Pons (tissue), 1 donor: Measurements from ENCODE around the gene FFAR2.

Source experiments
- DNase-seq: peaks from one replicate; pipeline ENCODE4 v3.0.0-alpha.2; 2016; ENCODE audit warnings: low spot score

Gene FFAR2

DNA sequence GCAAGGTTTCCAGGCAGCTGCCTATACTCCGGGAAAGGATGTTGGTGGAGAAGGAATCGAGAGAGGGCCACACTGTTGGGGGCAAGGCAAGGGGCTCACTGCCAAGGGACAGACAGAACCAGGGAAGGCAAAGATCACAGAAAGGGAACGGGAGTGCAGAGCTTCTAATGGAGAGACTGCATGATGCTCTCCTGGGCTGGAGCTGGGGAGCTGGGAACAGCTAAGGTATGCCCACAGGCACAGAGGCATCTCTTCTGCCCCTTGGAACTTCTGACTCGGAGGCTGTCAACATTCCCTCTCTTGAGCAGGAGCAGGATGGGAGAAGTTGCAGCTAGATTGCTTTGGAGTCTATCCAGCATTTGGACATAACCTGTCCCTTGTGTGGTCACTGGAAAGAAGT, 22.4 kb upstream of the FFAR2 start:
- DNase-seq = no peak

DNA sequence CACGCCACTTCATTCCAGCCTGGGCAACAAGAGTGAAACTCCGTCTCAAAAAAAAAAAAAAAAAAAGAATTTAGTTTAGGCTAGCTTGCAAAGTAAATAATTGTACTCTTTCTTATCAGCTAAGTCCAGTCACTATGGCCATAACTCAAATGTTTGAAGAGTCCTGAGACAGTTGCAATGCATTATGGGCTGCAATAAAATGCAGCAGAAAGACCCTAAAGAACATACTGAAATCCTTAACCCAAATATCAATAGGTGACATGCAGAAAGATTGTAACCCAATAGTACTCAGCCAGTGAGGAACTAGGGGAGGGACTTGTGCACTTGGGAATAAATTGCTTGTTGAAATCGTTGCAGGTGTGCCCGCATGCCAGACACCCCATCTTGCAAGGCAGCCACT, 20.9 kb upstream of the FFAR2 start:
- no peak for DNase-seq

GRCh38 chr19:35429698-35430408, 18.2 kb upstream of the FFAR2 start:
- no peak for DNase-seq

DNA sequence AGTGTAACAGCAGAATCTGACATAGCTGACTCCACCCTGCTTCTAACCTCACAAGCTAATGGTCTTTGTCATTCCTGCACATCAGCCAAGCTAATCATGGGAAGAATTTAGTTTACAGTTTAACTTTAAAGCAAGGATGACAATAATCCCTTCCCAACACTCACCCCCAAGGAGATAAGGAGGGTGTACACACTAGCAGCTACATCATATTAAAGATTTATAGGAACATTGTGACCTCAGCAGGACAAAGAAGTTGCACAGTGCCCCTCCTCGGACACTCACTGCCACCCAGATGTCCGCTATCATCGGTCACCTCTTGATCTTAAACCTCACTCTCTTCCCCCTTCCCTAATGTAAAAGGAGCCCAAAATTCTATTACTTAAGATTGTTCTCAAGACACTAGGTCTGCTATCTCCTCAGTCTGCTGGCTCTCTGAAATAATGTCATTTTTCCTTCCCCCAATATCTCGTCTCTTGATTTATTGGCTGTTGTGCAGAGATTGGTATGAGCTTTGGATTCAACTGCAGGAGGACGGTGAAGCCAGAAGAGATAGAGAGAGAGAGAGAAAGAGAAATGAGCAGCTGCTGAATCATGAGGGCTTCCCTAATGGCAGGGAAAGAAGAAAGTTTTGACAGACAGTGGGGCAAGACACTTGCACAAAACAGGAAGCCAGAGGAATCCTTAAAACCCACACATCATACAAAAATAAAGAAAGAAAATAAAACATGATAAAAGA, 17.5 kb upstream of the FFAR2 start:
- no peak for DNase-seq

DNA sequence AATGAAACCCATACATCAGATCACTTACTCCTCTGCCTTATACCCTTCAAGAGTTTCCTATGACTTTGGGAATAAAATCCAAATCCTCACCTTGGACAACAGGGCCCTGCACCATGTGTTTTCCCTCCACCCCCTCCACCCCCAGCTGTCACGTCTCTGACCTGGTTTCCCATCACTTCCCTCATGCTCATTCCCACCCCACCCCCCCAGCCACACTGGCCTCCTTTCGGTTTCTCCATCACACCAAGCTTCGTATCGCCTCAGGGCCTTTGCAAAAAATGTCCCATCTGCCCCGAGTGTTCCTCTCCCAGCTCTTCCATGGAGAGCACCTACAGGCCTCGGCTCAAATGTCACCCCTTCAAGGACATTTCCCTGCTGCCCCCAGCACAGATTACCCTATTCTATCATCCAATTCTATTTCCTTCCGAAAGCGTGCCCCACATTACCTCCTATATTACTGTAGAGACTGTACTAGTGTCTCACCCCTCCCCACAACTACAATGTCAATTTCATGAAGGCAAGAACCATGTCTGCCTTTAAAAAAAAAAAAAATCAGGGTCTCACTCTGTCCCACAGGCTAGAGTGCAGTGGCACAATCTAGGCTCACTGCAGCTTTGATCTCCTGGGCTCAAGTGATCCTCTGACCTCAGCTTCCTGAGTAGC, 16.8 kb upstream of the FFAR2 start:
- DNase-seq = no peak

DNA sequence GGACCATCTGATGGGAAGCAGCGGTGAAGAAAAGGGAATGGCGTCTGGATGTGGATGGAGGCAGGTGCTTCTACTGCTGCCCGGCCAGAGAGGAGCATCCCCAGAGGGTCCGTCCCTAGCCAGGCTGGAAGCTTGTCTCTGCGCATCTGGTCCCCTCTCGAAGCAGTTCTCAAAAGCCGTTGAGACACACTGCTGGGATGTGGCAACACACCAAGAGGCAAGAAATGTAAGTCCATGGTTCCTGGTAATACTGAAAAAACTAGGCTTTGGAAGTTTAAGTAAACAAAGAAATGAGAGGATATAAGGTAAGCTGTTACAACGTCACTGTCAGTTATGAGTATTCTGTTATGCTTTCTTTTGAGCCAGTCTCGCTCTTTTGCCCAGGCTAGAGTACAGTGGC, 15.1 kb upstream of the FFAR2 start:
- no peak for DNase-seq

DNA sequence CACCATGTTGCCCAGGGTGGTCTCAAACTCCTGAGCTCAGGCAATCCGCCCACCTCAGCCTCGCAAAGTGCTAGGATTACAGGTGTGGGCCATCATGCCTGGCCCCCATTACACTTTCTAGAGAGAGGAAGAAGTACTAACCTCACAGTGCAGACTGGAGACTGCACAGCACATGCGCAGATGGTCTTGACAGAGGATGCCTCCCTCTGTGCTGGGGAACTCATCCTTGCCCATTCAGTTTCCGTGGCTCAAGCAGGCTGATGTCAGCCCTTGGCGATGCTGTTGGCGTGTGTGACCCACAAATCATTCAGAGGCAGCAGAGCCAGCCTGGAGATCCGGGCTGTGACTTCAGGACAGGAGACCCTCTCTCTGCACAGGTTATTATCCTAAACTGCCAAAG, 14.6 kb upstream of the FFAR2 start:
- no peak for DNase-seq

- no peak for DNase-seq
These were observed 12.2 kb upstream of the FFAR2 start for GRCh38 chr19:35435896-35436295.

DNA sequence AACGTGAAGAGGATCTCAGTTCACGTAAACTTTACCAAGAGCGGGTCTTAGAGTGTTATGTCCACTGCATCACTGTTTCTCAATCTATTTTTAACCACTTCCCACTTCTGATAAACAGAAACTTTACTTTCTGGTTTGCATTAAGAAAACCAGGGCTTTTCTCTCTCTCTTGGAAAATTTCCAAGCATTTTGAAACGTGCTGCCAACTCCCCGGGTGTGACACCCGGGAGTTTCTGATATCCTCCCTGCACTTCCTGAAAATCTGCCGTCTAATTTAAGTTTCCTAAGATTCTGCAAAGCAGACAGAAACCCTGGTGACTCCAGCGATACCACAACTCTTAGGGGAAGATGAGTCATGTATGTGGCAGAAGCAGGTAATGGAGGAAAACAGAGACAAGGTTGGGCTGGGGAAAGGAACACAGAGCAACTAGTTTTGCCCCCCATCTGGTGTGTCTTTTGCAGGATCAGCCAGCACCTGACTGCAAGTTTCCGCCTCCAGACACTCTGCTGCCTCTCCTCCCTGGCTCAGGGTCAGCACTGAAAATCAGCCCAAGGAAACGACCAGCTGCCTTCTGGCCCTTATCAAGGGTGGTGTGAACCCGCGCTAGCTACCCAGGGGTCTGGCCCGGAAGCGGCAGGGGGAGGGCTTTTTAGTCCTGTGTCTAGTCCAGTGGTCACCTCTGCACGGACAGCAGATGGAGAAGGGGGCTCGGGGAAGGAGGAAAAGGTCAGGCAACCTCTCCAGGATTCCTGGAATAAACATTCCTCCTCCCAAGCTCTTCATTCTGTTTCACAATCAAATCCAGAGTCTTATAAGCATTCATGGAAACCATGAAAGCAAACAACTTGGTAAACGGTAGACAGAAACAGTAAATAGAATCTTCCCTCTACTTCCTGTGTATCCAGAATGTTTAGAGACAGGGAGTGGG, 11.3 kb upstream of the FFAR2 start:
- peak; percentile 49 for DNase-seq

DNA sequence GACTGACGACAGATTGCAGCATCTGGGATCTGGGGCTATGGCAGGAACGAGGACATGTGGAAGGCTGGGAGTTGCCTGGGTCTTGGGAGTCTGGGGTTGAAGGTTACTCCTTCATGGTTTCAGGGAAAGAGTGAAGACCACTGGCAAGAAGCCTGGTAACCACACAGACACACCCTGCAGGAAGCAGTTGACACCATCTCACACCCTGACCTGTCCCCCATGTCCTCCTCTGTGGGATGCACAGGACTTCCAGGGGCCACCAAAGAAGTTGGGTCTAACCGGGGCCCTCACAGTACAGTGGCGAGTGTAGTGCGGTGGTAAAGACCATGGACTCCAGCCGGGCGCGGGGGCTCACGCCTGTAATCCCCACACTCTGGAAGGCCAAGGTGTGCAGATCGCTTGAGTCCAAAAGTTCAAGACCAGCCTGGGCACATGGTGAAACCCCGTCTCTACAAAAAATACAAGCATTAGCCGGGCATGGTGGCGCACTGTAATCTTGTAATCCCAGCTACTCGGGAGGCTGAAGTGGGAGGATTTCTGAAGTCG, 10.6 kb upstream of the FFAR2 start:
- DNase-seq = no peak

DNA sequence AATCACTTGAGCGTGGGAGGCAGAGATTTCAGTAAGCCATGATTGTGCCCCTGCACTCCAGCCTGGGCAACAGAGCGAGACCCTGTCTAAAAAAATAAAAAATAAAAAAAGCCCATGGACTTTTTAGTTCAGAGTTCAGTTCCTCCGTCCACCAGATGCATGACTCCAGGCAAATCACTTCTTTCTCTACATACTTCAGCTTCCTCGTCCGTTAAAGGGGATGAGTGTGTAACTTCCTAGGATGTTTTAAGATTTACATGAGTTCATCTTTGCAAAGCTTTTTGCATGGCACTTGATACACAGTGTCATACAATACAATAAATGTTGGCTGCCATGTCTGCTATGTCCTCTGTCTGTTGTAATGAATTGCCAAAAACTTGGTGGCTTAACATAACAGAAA, 10.0 kb upstream of the FFAR2 start:
- no peak for DNase-seq

GRCh38 chr19:35438527-35438926, 9.5 kb upstream of the FFAR2 start:
- DNase-seq = no peak

DNA sequence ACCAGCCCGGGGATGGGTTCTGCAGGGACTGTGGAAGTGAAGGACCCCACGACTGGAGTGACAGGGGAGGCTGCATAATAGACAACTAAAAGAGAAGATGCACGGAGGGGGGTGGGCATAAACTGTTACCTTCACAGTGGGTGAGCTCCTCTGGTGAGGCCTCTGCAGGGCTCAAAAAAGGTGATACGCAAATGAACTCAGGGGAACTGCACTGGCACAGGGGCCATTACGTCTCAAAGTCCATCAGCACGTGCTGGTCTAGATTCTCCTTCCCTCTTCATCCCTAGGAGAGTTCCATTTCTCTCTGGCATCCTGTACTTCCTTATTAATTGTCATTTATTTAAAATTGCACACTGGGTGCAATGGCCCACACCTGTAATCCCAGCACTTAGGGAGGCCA, 8.1 kb upstream of the FFAR2 start:
- DNase-seq = no peak

DNA sequence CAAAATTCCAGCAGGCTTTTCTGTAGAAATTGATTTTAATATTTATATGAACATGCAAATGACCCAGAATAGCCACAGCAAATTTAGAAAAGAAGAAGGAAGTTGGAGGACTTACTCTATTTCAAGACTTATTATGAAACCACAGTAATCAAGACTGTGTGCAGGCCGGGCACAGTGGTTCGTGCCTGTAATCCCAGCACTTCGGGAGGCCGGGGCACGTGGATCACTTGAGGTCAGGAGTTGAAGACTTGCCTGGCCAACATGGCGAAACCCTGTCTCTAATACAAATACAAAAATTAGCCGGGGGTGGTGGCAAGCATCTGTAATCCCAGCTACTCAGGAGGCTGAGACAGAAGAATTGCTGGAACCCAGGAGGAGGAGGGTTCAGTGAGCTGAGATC, 6.0 kb upstream of the FFAR2 start:
- DNase-seq = no peak

GRCh38 chr19:35444735-35445134, 3.3 kb upstream of the FFAR2 start:
- no peak for DNase-seq

DNA sequence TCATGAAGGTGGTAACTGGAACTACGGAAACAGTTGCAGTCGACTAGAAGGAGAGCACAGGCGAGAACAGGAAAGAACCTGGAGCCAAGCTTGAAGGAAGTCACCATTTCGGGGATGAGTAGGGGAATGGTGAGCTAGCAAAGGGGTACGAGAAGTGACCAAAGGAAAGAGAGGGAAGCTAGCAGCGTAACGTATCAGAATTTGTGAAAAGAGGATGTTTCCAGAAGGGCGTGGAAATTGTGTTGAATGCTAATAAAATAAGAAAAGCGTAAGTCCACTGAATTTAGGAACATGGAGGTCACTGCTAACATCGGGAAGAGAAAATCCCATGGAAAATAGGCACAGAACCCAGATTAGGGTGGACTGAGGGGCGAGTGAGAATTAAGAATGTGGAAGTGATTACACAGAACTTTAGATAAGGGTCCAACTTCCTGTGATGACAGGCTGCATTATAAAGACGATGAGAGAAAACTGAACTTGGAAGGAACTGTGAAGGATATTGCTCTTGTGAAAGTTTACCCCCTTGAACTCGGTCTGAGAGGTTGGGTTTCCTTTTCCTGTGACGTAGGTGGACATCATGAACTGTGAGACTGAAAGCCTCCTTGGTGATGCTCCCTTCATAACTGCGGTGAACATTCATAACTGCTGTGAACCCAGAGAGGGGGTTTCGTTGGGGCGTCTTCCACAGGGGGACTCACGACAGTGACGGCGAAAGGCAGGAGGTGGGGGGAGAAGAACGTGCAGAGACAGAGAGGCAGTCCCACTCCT, 2.0 kb upstream of the FFAR2 start:
- DNase-seq = no peak

DNA sequence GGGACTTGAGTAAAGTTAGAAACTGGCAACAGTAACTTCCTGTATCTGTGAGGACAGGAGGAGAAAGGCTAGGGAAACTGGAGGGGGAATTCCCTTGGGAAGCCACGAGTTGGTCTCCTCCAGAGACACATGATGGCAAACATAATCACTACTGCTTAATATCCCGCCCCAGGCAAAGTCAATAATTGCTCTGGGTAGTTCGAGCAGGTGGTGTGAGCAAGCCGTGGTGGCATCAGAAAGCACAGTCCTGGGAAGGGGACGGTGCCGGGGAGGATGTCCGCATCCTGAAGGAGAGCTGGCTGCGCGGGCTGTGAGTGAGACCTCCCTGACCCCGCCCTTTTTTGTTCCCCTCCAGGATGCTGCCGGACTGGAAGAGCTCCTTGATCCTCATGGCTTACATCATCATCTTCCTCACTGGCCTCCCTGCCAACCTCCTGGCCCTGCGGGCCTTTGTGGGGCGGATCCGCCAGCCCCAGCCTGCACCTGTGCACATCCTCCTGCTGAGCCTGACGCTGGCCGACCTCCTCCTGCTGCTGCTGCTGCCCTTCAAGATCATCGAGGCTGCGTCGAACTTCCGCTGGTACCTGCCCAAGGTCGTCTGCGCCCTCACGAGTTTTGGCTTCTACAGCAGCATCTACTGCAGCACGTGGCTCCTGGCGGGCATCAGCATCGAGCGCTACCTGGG, 1.4 kb downstream of the FFAR2 start:
- DNase-seq = no peak

- DNase-seq = no peak
These were observed 3.5 kb downstream of the FFAR2 start for GRCh38 chr19:35451338-35452096.

GRCh38 chr19:35454663-35455062, 6.6 kb downstream of the FFAR2 start:
- DNase-seq = no peak
